ENCODE measurements around the gene CMC2. TPM values are rescaled to one million over a fixed set of nuclear protein-coding genes. Genes with fewer than 3 reads are reported as not detected.

CMC2 gene
- total and polyA plus RNA-seq, 2 of the 8 experiments (the other 6 are each of a cell fraction or from before 2014, with no cell fraction given) = 66.6 to 116 TPM

GRCh38 chr16:80976946-80977345, 29.7 kb downstream of the CMC2 start:
- Histone ChIP-seq H3K27me3 (replicated peaks in 1 of 4; ENCODE audit: control insufficient read depth in 3 of 4, extremely low read depth in 1 of 4, insufficient read depth in 3 of 4, low read length in 3 of 4) (no peaks in the 10 kb centered on the region), H3K79me1 (ENCODE audit: low read depth, low read length) (peaks cover 3% of the 10 kb centered on the region; the same call in 1 of the 2 replicates), H3K14ac (ENCODE audit: insufficient read length) (no peak overlapping the region), H4K91ac (replicated peaks; ENCODE audit: insufficient read length, low read length) (no peak overlapping the region), H2AFZ (ENCODE audit: low read length) (no peak overlapping the region), H2BK12ac (ENCODE audit: low read depth, low read length) (no peak overlapping the region), H2BK5ac (ENCODE audit: low read depth, low read length) (no peak overlapping the region), H3K9me3 (ENCODE audit: insufficient read depth in 2 of 2, low read depth in 1 of 2, low read length in 1 of 2) (no peaks in the 10 kb centered on the region), H2BK15ac (ENCODE audit: low read length) (no peak overlapping the region), H3K23ac (ENCODE audit: insufficient read length) (no peak overlapping the region), H3K4me2 (ENCODE audit: insufficient read depth in 1 of 2, low read depth in 2 of 2, low read length in 2 of 2) (no peak overlapping the region), H4K5ac (ENCODE audit: insufficient read length, low read depth, low read length) (no peak overlapping the region), H2AK5ac (ENCODE audit: low read depth, low read length) (no peak overlapping the region), H3K4me1 (replicated peaks in 1 of 4; ENCODE audit: control insufficient read depth in 3 of 4, insufficient read depth in 4 of 4, low read length in 3 of 4) (no peaks in the 10 kb centered on the region), H3K23me2 (ENCODE audit: low read depth, low read length) (no peaks in the 10 kb centered on the region), H3K36me3 (ENCODE audit: control insufficient read depth in 2 of 4, insufficient read depth in 4 of 4, low read length in 3 of 4) (peaks cover 0 to 7% (median 3%) of the 10 kb centered on the region in 4 experiments; a peak in 2 of 8 replicates), H3K4ac (replicated peaks; ENCODE audit: insufficient read length, low read depth, low read length) (no peak overlapping the region), H3K4me3 (ENCODE audit: extremely low read depth in 1 of 4, insufficient read depth in 2 of 4, low read depth in 3 of 4, low read length in 4 of 4) (no peak overlapping the region), H3K9ac (replicated peaks in 1 of 4; ENCODE audit: extremely low read depth in 1 of 4, low read depth in 3 of 4, low read length in 3 of 4) (no peak overlapping the region), H2BK120ac (replicated peaks; ENCODE audit: low read depth, low read length) (no peak overlapping the region), H4K8ac (ENCODE audit: extremely low read depth, insufficient read depth, low read length) (no peak overlapping the region), H3K27ac (ENCODE audit: low read depth, low read length) (no peak overlapping the region), H3K18ac (ENCODE audit: extremely low read depth, low read length) (no peak overlapping the region), H4K20me1 (replicated peaks in 1 of 2; ENCODE audit: control insufficient read depth in 1 of 2, insufficient read depth in 2 of 2, low read length in 2 of 2) (peaks cover 0 to 4% of the 10 kb centered on the region in 2 experiments), H3K79me2 (ENCODE audit: control insufficient read depth in 1 of 2, insufficient read depth in 2 of 2, low read length in 2 of 2) (no peaks in the 10 kb centered on the region), H2BK20ac (ENCODE audit: low read length) (no peak overlapping the region), H3K56ac (replicated peaks; ENCODE audit: insufficient read length, low read depth, low read length) (no peak overlapping the region)
- DNase-seq (ENCODE audit: low read depth in 1 of 2, low spot score in 2 of 2) = no peak
- ChIA-PET CTCF (ENCODE audit: partially characterized antibody) (interaction anchor here (0.6 to 1.0 kb wide), 4 partner anchors 9 to 65 kb away, joined by 3 to 5 read pairs (median 3); no protein-coding TSS in a partner anchor), POLR2A (ENCODE audit: partially characterized antibody) (no interaction called here)
- no peak for FAIRE-seq
- no peak for TF ChIP-seq RNF2 (IDR thresholded peaks at IDR 0.05; ENCODE audit: borderline replicate concordance, low read depth, low read length, missing control alignments, poor library complexity, severe bottlenecking)
- 89% methylated on average over 1 of the region's 1 CpG; no CpG with 5 or more reads in 1 of the 2 experiments for WGBS, 2 experiments (ENCODE audit: extremely low coverage in 1 of 2, insufficient coverage in 1 of 2, insufficient read length in 1 of 2, insufficient replicate concordance in 2 of 2, low coverage in 1 of 2, low lambda C conversion rate in 2 of 2, missing lambda C conversion rate in 1 of 2)
